Measurements from ENCODE around the gene CDC37L1.

The CDC37L1 gene

GRCh38 chr9:4713849-4714248 is 34.5 kb downstream of the CDC37L1 start:
- in situ Hi-C loops (cut with HindIII; ENCODE audit: low sequenced_read_pairs): no loop called here

DNA sequence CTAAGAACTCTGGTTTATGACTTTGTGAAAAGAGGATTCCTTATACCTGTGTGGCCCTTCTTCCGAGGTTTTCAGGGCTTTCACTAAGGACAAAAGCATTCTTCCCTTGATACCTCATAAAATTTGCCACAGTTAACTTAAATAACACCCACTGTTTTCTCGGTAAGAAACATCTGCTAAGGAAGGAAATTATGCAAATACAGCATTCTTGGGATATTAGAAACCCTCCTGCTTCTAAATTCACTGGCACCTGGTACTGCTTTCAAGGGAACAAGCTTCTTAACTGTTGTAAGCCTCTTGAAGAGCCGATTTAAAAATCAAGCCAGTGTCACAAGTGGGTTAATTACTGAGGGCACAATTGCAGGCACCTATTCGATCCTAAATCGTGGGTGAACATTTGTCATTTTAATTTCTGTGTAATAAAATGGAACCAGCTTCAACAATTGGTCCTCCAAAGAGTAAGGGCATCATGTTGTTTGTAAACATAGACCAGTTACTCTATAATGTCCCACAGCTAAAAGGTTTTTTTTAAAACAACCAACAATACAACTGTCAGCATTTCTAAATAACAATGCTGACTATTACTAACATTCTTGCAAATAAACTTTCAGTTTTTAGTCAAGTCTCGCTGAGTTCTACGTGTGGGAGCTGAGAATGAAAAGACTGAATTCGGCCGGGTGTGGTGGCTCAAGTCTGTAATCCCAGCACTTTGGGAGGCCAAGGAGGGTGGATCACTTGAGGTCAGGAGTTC is 35.1 kb downstream of the CDC37L1 start:
- in situ Hi-C loops (cut with HindIII; ENCODE audit: low sequenced_read_pairs): no loop called here

DNA sequence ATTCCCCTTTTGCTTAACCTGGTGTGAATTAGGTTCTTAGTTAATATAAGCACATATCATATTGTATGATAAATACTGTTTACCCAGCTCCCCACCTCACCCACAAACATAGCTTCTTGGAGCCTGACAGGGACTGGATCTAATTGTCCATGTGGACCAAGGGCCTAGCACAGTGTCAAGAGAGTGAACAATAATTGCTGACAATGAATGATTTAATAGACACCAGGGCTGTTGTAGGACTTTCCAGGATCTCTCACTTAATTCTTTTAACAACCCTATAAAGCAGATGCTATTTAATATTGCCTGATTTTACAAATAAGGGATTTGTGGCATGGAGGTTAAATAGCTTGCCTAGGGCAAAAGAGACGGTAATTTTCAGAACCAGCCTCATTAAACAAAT is 36.8 kb downstream of the CDC37L1 start:
- in situ Hi-C loops (cut with HindIII; ENCODE audit: low sequenced_read_pairs): no loop called here

- in situ Hi-C loops (cut with HindIII; ENCODE audit: low sequenced_read_pairs): no loop called here
Observed at GRCh38 chr9:4717815-4718214, 38.4 kb downstream of the CDC37L1 start.

GRCh38 chr9:4718911-4719310 is 39.5 kb downstream of the CDC37L1 start:
- in situ Hi-C loops (cut with HindIII; ENCODE audit: low sequenced_read_pairs): no loop called here

GRCh38 chr9:4721736-4722135 is 42.4 kb downstream of the CDC37L1 start:
- in situ Hi-C loops (cut with HindIII; ENCODE audit: low sequenced_read_pairs): no loop called here

DNA sequence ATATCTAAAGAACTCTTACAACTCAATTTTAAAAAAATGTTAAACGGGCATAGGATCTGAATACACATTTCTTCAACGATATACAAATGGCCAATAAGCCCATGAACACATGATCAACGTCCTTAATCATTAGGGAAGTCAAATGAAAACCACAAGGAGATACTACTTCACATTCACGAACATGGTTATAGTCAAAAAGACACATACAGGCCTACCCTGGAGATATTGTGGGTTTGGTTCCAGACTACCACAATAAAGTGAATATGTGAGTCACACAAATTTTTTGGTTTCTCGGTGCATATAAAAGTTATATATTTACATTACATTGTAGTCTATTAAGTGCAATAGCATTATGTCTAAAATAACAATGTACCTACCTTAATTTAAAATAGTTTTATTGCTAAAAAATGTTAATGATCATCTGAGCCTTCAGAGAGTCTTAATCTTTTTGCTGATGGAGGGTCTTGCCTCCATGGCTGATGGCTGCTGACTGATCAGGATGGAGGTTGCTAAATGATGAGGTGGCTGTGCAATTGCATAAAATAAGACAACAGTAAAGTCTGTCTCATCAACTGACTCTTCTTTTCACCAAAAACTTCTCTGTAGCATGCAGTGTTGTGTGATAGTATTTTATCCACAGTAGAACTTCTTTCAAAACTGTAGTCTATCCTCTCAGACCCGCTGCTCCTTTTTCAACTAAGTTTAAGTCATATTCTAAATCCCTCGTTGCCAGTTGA is 46.5 kb downstream of the CDC37L1 start:
- in situ Hi-C loops (cut with HindIII; ENCODE audit: low sequenced_read_pairs): no loop called here

- in situ Hi-C loops (cut with HindIII; ENCODE audit: low sequenced_read_pairs): no loop called here
Observed at GRCh38 chr9:4727593-4727992, 48.2 kb downstream of the CDC37L1 start.

DNA sequence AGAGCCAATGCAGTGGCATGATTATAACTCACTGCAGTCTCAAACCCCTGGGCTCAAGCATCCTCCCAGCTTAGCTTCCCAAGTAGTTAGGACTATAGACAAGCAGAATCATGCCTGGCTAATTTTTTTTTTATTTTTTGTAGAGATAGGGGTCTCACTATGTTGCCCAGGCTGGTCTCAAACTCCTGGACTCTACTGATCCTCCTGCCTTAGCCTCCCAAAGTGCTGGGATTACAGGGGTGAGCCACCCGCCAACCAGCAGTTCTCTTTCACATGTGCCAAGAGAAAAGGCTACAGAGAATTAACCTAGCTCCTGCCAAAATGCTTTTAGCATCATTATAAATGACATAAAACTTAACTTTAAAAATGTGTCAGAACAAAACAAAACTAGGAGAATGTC is 53.5 kb downstream of the CDC37L1 start:
- in situ Hi-C loops (cut with HindIII; ENCODE audit: low sequenced_read_pairs): no loop called here

- in situ Hi-C loops (cut with HindIII; ENCODE audit: low sequenced_read_pairs): no loop called here
Observed at GRCh38 chr9:4734150-4734549, 54.8 kb downstream of the CDC37L1 start.

DNA sequence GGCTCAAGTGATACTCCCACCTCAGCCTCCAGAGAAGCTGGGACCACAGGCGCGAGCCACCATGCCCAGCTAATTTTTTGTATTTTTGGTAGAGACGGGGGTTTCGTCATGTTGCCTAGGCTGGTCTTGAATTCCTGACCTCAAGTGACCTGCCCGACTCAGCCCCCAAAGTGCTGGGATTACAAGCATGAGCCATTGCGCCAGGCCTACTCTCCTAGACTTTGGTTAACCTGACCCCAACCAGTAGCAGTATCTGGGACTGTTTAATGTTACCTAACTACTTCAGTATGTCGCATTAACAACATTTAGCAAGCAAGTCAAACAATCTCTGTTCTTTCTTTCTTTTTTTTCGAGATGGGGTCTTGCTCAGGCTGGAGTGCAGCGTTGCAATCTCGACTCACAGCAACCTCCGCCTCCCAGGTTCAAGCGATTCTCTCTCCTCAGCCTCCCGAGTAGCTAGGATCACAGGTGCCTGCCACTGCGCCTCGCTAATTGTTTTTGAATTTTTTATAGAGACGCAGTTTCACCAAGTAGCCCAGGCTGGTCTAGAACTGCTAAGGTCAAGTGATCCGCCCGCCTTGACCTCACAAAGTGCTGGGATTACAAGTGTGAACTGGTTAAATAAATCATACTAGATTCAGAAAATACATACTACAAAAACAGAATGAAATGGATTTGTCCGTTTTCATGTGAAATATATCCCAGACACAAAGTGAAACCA is 59.7 kb downstream of the CDC37L1 start:
- in situ Hi-C loops (cut with HindIII; ENCODE audit: low sequenced_read_pairs): no loop called here

DNA sequence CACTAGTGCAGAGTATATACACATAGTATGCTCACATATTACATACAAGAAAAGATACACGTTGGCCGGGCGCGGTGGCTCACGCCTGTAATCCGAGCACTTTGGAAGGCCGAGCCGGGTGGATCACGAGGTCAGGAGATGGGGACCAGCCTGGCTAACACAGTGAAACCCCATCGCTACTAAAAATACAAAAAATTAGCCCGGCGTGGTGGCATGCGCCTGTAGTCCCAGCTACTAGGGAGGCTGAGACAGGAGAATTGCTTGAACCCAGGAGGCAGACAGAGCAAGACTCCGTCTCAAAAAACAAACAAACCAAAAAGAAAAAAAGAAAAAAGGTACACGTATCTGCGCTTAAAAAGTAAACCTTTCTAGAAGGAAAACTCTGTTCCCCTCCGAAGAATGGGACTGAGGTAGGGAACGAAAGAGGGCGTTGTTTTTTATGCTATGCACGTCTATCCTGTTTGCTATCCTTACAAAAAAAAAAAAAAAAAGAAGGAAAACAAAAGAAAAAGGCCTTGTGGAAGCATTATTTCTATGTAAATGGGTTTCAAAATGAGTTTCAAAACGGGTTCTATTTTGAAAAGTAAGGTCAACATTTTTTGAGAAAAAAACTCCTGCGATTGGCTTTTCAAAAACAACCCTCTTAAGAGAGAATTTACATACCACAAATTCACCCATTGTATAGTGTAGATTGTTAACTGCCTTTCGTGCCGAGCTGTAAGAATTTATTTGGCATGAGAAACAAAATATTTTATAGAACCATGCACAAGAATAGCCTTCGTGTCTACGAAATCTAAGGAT is 60.4 kb downstream of the CDC37L1 start:
- in situ Hi-C loops (cut with HindIII; ENCODE audit: low sequenced_read_pairs): no loop called here

DNA sequence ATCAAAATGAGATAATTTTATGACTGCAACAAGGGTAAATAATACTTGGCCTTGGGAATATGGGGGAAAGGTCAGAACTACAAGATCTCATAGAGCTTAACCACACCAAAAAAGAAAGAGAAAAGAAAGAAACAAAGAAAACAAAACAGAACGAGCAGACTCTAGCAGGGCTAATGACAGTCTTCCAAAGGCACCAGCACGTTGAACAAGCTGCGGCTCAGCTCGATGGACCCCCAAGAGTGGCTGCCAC is 60.9 kb downstream of the CDC37L1 start:
- in situ Hi-C loops (cut with HindIII; ENCODE audit: low sequenced_read_pairs): no loop called here

DNA sequence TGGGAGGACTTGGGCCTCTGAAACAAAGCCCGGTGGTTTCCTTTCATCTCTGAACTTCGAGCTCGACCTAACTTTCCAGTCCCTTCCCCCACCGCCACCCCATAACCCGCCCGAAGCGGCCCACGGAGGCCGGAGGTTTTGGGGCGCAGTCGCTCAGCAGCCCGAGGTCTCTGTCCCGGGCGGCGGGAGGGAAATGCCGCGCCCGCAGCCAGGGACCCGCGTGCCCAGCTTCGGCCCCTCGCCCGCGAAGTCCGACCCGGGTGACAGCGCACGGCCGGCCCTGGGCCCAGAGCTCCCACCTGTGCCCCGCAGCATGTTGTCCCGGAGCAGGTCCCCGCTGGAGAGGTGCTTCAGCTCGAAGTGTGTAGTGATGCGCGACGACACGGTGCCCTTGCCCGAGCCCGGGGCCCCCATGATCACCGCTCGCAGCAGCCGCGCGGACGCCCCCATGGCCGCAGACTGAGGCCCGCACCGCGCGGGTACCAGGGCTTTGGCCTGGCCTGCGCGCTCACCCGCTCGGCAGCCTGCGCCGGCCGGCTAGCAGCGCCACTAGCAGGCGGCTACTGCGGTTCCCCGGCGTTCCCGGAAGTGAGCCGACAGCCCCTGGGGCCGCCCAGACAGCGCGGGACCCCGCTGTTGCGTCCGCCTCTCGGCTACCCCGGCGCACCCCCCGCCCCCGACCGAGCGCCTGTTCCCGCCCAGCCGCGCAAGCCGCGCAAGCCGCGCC is 61.4 kb downstream of the CDC37L1 start, which contains the start of gene AK3:
TSS of gene AK3 (minus strand) at position 565 of the 727 bp plus-strand sequence. CDS start at position 450, 115 bp downstream.
- in situ Hi-C loops (cut with HindIII; ENCODE audit: low sequenced_read_pairs): no loop called here

DNA sequence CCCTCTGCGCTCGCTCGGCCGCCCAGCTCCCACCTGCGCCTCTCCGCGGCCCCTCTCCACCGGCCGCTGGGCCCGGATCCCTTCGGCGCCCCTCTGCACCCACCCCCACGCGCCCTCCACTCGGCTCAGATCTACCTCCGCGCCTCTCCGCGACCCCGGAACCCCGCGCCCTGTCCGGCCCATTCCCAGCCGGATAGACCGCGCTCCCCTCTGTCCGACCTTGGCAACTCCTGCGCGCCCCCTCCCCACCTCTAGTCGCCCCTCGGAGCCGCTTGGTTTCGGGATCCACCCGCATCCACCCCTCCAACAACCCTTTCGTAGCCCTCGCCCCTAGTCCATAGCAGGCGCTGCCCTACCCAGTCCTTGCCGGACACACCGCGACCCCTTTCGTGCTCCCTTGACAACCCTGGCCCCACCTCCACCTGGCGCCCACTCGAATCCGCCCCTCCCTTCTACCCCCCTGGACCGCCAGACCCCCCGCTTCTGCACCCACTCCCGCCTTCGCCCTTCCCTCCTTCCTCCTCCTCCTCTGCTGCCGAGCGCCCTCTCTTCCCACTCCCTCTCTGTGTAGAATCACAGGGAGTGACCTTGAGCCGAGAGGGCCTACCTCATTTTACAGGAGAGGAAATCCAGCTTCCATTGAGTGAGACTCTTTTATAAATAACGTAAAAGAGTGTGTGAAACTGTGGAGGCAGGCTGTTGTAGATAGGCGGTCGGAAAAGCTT is 62.2 kb downstream of the CDC37L1 start:
- in situ Hi-C loops (cut with HindIII; ENCODE audit: low sequenced_read_pairs): no loop called here

DNA sequence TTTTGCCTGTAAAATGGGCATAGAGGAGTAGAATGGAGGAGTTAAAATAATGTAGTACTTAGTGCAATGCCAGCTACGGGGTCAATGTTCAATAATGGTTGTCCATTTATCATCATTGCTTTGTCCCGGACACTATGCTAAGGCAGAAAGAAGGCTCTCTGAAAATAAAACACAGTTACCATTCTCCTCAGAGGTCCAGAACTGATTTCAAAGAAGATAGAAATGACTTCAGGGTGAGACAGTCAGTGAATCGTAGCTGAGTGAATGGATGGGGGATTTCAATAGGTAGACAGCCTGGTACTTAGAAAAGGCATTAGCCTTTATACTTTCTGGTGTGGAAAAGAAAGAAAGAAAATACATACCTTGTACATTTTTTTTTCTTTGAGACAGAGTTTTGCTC is 62.9 kb downstream of the CDC37L1 start:
- in situ Hi-C loops (cut with HindIII; ENCODE audit: low sequenced_read_pairs): no loop called here

- in situ Hi-C loops (cut with HindIII; ENCODE audit: low sequenced_read_pairs): no loop called here
Observed at GRCh38 chr9:4743131-4743875, 63.9 kb downstream of the CDC37L1 start.

GRCh38 chr9:4746278-4747030 is 67.1 kb downstream of the CDC37L1 start:
- in situ Hi-C loops (cut with HindIII; ENCODE audit: low sequenced_read_pairs): no loop called here
